Hematopoietic multipotent progenitor cell treated with erythropoietin and hydrocortisone succinate and interleukin-3 and kit ligand, for 17 days (in vitro differentiated cells): Measurements from ENCODE around the gene AKR7A2.

ENCODE experiments used
- DNase-seq: peaks from one replicate; pipeline ENCODE4 v3.0.0-alpha.2; 2015; ENCODE audit warnings: low spot score

The AKR7A2 gene

DNA sequence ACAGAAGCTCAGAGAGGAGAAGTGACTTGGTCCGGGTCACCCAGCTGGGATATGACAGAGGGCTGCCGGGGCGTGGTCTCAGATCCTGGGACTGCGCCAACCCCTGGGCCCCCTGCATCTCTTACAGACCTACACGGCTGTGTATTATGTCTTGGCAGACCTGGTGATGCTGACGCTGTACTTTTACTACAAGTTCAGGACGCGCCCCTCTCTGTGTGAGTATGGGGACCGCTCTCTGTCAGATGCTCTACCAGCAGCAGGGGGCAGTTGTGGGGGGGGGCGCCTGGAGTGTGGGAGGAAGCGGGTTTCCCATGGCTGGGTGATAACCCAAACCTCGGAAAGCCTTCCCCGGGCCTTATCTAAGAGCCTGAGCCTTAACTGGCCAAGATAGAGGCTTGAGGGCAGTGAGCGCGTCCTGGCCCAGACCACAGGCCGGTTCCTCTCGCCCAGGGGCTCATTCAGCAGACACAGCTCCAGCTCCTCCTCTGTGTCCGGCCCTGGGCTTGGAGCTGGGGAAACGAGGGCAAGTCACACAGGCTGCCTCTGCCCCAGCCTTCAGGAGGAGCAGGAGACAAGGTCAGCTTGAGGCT, 13.5 kb upstream of the AKR7A2 start:
- no peak for DNase-seq

DNA sequence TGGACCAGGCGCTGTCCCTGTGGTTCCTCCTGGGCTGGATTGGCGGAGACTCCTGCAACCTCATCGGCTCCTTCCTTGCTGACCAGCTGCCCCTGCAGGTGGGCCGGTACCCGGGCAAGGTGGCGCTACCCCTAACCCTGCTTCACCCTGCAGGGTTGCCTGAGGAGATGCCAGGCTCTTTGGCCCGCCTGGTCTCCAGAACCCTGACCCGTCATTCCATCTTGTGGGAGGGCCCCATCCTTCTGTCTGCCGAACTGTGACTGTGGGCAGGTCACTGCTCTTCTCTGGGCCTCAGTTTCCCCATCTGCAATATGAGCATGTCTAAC, 12.7 kb upstream of the AKR7A2 start:
- no peak for DNase-seq

DNA sequence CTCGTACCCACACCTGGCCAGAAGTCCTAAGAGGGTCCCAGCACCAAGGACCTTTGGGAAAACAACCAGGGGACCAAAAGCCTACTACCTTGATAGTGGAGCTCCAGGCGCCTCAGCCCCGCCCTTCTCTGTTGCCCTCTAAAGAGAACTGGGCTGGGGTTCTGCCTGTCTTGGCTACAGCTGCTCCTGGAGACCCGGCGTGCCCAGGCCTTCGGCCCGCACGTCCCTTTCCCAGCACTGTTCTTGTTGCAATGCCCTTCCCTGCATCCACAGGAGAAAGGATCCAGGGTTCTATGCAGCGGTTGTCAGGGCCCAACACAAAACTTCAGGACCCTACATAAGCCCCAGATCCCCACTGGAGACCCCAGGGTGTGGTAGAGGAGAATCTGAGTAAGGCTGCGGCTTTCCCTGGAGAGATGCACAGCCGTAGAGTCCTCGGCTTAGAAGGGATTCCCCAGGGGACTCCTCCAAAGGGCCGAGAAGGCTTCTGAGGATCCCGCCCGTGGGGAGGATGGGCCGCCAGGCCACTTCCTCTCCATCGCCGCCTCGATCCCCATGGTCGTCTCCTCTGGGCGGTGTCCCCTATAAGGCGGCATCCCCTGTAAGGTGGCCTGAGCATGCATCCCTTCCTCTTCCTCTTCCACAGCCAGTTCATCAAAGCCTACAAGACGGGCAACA, 12.2 kb upstream of the AKR7A2 start:
- no peak for DNase-seq

DNA sequence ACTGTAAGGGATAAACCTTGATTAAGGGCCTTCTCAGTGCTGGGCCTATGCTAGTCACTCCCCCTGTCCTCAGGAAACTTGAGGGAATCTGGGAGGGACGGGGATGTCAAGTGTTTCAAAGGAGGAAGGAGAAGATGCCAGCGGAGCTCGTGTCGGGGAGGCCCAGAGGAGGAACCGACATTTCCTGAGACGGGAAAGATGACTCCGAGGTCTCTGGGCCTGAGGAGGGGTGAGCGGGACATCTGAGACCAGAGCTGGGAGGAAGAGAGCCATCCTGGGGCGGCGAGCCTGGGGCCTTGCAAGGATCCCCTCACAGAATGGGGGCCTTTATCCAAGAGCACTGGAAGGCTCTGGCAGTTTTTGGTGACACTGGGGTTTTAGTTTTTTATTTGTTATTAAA, 10.5 kb upstream of the AKR7A2 start:
- no peak for DNase-seq

- no peak for DNase-seq
Measured at GRCh38 chr1:19321071-19321470, 9.1 kb upstream of the AKR7A2 start.

- DNase-seq = no peak
Measured at GRCh38 chr1:19319196-19319595, 7.3 kb upstream of the AKR7A2 start.

GRCh38 chr1:19317126-19317910, 5.4 kb upstream of the AKR7A2 start:
- no peak for DNase-seq

- no peak for DNase-seq
Measured at GRCh38 chr1:19315378-19316198, 3.6 kb upstream of the AKR7A2 start.

GRCh38 chr1:19313961-19314882, 2.3 kb upstream of the AKR7A2 start:
- DNase-seq = no peak

- DNase-seq = peak; percentile 27
Measured at GRCh38 chr1:19313636-19313959, 1.7 kb upstream of the AKR7A2 start.

DNA sequence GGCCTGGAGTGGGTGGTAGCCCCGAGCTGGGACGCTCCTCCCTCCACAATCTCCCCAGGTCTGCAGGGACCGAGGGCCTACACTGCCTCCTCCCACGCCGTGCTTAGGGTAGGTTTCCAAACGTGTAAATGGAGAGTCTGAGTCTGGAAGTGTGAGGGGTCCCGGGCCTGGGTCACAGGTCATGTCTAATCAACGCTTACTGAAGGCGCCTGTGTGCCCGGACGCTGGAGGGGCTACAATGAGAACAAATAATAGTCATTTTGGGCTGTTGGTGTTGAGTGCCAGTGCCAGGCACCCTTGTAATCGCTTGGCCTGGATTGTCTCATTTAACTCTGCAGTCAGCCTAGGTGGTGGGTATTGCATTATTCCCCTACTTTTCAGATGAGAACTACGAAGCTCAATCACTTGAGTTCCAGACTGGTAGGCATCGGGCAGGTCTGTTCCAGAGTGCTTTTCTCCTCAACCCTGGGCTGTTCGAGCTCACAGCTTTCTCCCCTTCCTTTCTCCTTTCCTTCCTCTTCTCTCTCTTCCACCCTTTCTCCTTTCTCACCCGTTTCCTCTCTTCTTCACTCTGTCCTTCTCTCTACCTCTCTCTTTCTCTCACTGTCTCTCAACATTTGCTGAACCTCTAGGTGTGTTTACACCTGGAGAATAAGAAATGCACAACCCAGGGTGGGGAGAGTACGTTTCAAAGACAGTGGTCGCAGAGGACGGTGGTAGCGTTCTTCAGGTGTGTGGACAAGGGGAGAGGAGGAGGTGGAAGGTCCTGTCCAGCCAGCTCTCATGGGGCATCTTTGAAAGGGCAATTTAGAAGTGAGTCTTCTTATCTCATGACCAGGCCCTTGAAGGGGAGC, 1.1 kb upstream of the AKR7A2 start:
- DNase-seq = peak; percentile 6

DNA sequence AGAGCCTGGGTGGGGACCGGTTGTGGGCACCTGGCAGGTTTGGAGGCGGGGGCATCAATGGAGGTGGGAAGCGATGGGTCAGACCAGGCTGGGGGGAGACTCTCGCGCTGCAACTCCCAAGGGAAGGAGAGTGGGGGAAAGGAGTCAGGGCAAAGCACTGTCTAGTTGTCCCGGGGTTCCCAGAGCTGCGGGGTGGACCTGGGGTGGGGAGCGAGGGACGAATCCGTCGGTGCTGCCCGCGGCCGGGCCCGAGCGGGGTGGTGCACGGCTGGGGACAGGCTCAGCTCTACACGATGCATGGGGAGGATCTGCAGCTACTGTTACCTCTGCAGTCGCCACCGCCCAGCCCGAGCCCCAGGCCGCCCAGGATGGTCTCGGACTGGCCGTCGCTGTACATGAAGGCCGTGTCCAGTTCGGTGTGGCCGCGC, 427 bp downstream of the AKR7A2 start:
- DNase-seq = no peak

DNA sequence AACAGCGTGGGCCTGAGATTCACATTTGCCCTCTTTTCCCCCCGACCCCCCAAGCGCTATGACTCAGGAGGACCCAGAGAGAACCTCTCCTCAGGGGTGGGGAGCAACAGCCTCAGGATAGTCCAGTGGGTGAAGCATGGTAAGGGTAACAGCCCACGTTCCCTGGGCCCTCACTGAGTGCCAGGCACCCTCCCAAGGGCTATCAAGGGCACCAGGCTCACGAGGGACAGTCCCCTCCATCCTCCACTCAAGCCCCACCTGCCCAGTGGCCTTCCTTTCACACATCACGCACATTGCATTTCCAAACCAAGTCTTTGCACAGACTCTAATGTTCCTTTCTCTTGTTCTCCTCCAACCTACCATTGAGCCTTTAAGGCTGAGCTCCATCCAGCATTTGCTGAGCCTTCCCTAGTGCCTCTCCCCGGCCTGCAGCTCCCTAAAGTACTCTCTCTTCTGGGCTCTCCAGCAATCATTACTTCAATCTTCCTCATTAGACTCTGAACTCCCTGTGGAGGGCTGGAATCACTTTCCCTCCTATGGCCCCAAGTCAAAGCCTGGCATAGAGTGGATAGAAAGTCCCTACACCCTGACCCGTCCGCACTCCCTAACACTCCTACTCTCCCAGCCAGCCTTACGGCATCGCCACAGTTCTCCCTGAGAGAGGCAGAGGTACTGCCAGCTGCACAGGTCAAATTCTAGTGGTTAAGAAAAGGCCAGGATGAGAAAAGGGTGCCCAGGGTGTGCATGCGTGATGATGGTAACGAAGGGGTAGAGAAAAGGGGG, 1.0 kb downstream of the AKR7A2 start:
- no peak for DNase-seq

DNA sequence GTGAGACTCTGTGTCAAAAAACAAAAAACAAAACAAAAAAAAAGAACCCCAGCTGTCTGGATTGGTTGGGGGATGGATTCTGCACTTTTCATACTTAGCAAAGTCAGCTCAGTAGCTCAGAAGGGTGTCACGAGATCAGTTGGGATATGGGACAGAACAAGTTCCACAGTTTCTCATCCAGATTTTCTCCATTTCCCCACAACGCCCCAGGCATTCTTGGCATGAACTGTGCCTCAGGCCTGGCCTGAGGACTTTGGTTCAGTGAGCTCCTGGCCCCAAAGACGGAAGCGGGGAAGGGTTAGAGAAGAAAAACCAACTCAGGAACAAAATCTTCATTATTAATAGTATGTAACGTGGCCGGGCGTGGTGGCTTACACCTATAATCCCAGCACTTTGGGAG, 1.9 kb downstream of the AKR7A2 start:
- no peak for DNase-seq

GRCh38 chr1:19309123-19309813, 2.7 kb downstream of the AKR7A2 start:
- DNase-seq = no peak

GRCh38 chr1:19308509-19308907, 3.4 kb downstream of the AKR7A2 start:
- DNase-seq = no peak

DNA sequence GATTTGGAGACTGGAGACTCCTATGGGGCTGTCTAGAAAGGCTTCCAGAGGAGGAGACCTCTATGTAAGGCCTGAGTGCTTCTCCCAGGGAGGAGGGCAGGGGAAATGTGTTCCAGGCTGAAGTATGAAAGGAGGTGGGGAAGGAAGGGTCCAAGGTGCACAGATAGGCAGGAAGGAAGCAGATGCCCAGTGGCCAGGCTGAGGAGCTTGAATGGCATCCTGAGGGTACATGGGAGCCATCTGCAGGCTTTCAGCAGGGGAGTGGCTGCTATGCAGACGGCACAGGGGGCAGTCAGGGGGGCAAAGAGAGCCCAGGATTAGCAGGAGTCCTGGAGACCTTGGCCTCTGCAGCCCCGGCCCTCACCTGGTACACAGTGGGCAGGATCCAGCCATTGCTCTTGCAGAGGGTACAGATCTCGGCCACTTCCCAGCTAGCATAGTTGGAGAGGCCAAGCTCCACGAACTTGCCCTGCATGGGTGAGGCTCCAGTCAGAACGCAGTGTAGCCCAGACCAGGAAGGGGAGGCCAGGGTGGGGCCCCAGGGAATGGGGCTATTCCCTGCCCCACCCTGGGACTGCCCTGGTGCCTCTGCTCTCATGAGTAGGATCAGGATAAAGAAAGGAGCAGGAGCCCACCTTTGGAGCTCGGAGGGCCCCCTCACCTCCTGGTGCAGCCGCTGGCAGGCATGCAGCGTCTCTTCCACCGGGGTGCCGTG, 4.0 kb downstream of the AKR7A2 start:
- DNase-seq = no peak

DNA sequence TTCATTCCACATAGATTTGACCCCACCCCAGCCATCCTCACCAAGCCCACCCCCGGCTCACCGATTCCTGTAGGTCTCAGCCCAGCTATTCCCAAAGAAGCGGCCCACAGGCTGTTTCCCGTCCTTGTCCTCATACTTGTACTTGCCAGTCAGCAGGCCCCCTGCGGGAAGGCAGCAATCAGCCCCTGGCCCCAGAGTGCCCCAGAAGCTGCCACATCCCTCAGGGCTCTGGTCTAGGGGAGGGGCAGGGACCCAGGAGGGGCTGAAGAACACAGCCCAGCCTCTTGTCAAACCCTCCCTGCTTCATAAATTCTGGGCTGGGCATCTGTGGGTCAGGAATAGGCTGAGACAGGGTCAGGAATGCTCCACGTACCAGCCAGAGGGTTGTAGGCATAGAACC, 5.0 kb downstream of the AKR7A2 start:
- no peak for DNase-seq

DNA sequence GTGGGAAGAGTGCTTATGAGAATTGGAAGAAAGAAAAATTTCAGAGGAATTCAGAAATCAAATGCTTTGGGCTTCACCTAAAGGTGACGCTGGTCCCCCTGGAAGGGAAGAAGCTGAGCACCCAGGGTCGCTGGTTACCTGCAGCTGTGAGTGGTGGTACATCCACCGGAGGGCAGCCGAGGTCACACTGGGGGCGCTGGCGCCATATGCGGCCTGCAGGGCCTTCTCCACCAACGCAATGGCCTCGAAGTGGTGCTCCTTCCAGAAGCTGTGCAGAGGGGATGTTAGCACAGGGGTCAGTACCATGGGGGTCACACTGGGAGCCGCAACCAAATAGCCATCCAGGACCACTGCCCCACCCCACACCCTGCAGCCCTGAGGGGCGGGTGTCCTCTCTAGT, 6.1 kb downstream of the AKR7A2 start:
- DNase-seq = no peak
